GM12874 (cell line): ENCODE data around the gene BAAT.
"Not testable (repeated sequence)": the region's sequence is repeated elsewhere in the genome, so short reads cannot be mapped to it uniquely, and the experiment has no call there.

Source experiments
- TF ChIP-seq, protein P1 (sequence below): IDR thresholded peaks from 2 replicates; pipeline ENCODE4 v1.5.1; 2011; ENCODE audit warnings: low read depth, mild to moderate bottlenecking, control low read depth, low read length, moderate library complexity; ENCODE audit not compliant: insufficient read depth

Gene BAAT

DNA sequence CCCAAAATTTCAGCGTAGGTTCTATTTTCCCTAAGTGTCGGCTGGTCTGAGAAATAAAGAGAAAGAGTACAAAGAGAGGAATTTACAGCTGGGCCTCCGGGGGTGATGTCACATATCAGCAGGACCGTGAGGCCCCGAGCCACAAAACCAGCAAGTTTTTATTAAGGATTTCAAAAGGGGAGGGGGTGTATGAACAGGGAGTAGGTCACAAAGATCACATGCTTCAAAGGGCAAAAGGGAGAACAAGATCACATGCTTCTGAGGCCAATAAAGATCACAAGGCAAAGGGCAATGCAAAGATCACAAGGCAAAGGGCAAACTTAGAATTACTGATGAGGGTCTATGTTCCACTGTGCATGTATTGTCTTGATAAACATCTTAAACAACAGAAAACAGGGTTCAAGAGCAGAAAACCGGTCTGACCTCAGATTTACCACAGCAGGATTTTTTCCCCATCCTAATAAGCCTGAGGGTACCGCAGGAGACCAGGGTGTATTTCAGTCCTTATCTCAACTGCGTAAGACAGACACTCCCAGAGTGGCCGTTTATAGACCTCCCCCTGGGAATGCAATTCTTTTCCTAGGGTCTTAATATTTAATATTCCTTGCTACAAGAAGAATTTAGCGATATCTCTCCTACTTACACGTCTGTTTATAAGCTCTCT lies at the start of gene BAAT:
BAAT (minus strand) TSS at position 134 of the 664 bp plus-strand sequence. CDS start 13,602 bp downstream, outside the sequence.
- TF ChIP-seq, protein P1, sequence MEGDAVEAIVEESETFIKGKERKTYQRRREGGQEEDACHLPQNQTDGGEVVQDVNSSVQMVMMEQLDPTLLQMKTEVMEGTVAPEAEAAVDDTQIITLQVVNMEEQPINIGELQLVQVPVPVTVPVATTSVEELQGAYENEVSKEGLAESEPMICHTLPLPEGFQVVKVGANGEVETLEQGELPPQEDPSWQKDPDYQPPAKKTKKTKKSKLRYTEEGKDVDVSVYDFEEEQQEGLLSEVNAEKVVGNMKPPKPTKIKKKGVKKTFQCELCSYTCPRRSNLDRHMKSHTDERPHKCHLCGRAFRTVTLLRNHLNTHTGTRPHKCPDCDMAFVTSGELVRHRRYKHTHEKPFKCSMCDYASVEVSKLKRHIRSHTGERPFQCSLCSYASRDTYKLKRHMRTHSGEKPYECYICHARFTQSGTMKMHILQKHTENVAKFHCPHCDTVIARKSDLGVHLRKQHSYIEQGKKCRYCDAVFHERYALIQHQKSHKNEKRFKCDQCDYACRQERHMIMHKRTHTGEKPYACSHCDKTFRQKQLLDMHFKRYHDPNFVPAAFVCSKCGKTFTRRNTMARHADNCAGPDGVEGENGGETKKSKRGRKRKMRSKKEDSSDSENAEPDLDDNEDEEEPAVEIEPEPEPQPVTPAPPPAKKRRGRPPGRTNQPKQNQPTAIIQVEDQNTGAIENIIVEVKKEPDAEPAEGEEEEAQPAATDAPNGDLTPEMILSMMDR: not testable (repeated sequence)

DNA sequence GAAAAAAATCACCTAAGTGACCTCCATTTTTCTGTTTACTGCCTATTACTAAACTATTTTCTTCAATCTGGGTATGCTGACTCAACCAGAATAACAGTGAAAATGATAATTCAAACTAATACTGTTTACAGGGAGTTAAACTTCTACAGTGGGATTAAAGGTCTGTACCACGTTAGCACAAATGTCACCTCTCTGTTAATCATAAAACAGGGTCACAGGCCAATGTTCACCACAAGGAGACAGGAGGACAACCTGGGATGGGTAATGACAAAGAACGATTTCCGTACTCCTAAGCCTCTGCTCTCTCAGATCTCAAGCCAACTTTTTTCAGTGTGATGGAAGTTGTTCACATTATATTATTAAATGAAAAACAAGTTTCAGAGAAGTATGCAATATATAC lies 48.4 kb upstream of the BAAT start:
- TF ChIP-seq, protein P1: no peak

DNA sequence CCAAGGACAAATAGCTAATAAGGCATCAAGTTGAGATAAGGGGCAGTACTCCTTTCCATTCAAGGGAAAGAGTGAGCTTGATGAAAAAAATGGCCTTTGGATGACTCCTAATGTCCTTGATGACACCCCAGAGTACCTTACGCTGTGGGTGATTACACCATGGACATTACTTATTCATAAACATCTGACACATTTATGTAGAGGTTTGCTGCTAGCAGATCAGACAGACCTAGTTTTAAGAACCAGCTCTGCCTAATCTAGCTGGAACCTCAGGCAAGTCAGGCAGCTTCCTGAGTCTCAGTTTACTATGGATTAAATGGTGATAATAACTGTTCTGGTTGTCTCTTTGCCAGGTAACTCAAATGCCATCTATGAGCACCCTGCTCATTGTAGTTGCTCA lies 47.9 kb upstream of the BAAT start:
- TF ChIP-seq, protein P1: no peak

DNA sequence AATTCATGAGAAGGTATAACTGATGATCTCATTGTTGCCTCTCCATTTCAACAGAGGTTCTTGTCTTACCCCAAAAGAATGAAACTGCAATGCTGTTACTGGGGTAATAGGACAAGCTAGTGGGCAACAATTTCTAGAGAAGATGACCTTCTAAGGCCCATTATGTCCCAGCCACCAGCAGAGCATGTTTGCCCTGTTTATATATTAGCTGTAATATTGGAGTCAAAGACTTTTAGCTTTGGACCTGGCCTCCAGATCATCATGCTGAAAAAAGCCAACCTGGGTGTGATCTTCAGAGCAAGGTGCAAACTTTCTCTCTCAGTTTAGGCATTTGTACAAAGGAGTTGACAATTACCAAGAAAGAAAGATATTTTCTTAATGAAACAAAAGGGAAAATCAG lies 47.4 kb upstream of the BAAT start:
- TF ChIP-seq, protein P1: no peak

DNA sequence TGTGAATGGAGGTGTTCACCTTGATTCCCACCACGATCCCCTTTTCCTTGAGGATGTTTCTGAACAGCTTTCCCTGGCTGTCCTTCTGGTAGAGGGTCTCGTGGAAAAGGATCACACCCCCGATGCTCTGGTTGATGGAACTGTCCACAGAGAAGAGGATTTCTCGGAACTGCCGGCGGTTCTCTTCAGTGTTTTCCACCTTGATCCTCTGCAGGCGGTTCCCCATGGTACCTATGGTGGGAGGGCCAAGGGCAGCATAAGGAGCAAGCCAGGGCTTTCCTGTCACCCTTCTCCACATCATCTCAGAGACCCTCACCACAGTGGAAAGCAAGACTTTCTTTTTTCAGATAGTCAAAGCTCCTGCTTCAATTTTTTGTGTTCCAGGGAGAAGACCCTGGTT lies 44.9 kb upstream of the BAAT start:
- TF ChIP-seq, protein P1: no peak

DNA sequence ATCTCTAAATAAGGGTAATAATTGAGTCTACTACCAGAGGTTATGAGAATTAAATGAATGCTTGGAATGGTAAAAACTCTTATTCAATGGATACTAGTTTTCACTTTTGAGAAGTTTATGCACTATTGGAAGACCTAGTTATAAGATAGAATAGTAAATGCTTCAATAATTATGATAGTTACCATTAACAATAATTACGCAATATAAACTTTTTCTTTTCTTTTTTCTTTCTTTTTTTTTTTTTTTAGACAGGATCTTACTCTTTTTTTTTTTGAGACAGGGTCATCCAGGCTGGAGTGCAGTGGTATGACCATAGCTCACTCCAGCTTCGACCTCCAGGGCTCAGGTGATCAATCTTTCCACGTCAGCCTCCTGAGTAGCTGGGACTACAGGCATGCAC lies 44.1 kb upstream of the BAAT start:
- TF ChIP-seq, protein P1: no peak

DNA sequence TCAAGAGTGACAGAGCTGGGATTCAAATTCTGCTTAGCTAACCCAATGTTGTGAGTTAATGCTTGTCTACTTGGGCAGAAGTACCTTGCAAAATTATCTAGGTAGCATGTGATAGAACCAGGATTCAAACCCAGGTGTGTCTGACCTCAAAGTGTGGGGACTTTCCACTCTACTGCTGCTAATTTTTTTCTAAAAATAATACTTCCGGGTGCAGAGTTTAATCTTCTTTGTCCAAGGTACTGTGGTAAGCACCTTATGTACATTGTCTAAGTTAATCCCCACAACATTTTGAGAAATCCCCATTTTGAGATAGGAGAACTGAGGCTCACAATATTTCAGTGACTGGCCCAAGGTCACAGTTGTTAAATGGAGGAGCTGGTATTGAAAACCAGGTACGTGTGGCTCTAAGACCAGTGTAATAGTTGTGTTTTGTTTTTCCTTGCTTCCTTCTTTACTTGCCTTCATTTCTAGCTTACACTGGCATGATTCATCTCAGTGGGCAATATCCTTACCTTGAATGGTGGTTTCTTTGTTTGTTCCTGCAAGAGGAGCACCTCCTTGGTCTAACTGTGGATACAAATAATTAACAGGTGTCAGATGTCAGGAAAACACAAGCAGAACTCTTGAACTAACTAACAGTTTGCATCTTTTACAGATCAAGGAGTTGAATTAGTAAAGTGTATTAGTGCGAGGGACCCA lies 43.3 kb upstream of the BAAT start:
- TF ChIP-seq, protein P1: no peak
